HEK293 (cell line): Measurements from ENCODE around the gene SRD5A1.

ENCODE experiments used
- CTCF ChIA-PET: fragments of 350-600 bp; formaldehyde crosslinking; extraction: SDS; loops from one replicate; lab custom pipeline; 2021; ENCODE audit warnings: antibody characterized with exemption; lab: Yijun Ruan, JAX
- POLR2A ChIA-PET: fragments of 300-600 bp; formaldehyde crosslinking; extraction: SDS; loops from one replicate; lab custom pipeline; 2020; ENCODE audit warnings: antibody characterized with exemption, inconsistent platforms; lab: Yijun Ruan, JAX
- H3K27ac ChIP-seq: fragments of 200-500 bp; sonication (Bioruptor generic); 2 replicates; pipeline ENCODE4 v1.5.1; 2014; ENCODE audit warnings: low read depth, low read length, control low read depth, inconsistent platforms; ENCODE audit errors: extremely low read depth
- H3K36me3 ChIP-seq, 2 experiments: fragments of 200-500 bp in 1 of 2; sonication (Bioruptor generic) in 1 of 2; 1 replicate in 1 of 2; 2 replicates in 1 of 2; pipeline ENCODE4 v1.5.1; 2014 to 2017; ENCODE audit warnings: inconsistent platforms in 2 of 2, low read length in 2 of 2; ENCODE audit not compliant: control insufficient read depth in 2 of 2, insufficient read depth in 1 of 2
- H3K4me1 ChIP-seq: fragments of 200-500 bp; sonication (Bioruptor generic); 2 replicates; pipeline ENCODE4 v1.5.1; 2014; ENCODE audit warnings: mild to moderate bottlenecking, low read length, inconsistent platforms; ENCODE audit not compliant: control insufficient read depth, insufficient read depth
- H3K4me3 ChIP-seq: 2 replicates; pipeline ENCODE4 v1.5.1; 2011; ENCODE audit warnings: low read depth, mild to moderate bottlenecking, control low read depth, low read length, moderate library complexity
- H3K9me3 ChIP-seq: fragments of 200-500 bp; sonication (Bioruptor generic); 2 replicates; pipeline ENCODE4 v1.5.1; 2014; ENCODE audit warnings: low read depth, low read length, inconsistent platforms; ENCODE audit not compliant: control insufficient read depth, insufficient read depth
- BCL11B ChIP-seq: fragments of 450-650 bp; formaldehyde crosslinking; IDR thresholded peaks from 2 replicates; pipeline ENCODE4 v1.5.1; 2016; ENCODE audit warnings: low read depth, missing biosample characterization, missing genetic modification characterization
- GLI4 ChIP-seq: fragments of 450-650 bp; formaldehyde crosslinking; IDR thresholded peaks from 2 replicates; pipeline ENCODE4 v1.5.1; 2016; ENCODE audit warnings: missing biosample characterization, missing genetic modification characterization
- MYNN ChIP-seq: fragments of 450-650 bp; formaldehyde crosslinking; IDR thresholded peaks from 2 replicates; pipeline ENCODE4 v1.5.1; 2016; ENCODE audit warnings: missing biosample characterization, missing genetic modification characterization, borderline replicate concordance
- MZF1 ChIP-seq: fragments of 450-650 bp; formaldehyde crosslinking; IDR thresholded peaks from 2 replicates; pipeline ENCODE4 v1.5.1; 2017; ENCODE audit warnings: missing biosample characterization, missing genetic modification characterization, borderline replicate concordance
- PRDM10 ChIP-seq: fragments of 450-650 bp; formaldehyde crosslinking; IDR thresholded peaks from 2 replicates; pipeline ENCODE4 v1.5.1; 2016; ENCODE audit warnings: missing biosample characterization, missing genetic modification characterization
- YY1 ChIP-seq: fragments of 450-650 bp; formaldehyde crosslinking; IDR thresholded peaks from 2 replicates; pipeline ENCODE4 v1.5.1; 2018; ENCODE audit warnings: missing biosample characterization, missing genetic modification characterization
- ZNF121 ChIP-seq: fragments of 450-650 bp; formaldehyde crosslinking; IDR thresholded peaks from 2 replicates; pipeline ENCODE4 v1.5.1; 2016; ENCODE audit warnings: missing biosample characterization, missing genetic modification characterization
- ZNF248 ChIP-seq: fragments of 450-650 bp; formaldehyde crosslinking; IDR thresholded peaks from 2 replicates; pipeline ENCODE4 v1.5.1; 2017; ENCODE audit warnings: missing biosample characterization, missing genetic modification characterization
- ZNF513 ChIP-seq: fragments of 450-650 bp; IDR thresholded peaks from 2 replicates; pipeline ENCODE4 v1.5.1; 2018; ENCODE audit warnings: missing biosample characterization, missing genetic modification characterization
- ZNF692 ChIP-seq: fragments of 450-650 bp; formaldehyde crosslinking; IDR thresholded peaks from 2 replicates; pipeline ENCODE4 v1.5.1; 2016; ENCODE audit warnings: missing biosample characterization, missing genetic modification characterization
- ZNF843 ChIP-seq: fragments of 450-650 bp; formaldehyde crosslinking; IDR thresholded peaks from 2 replicates; pipeline ENCODE4 v1.5.1; 2016; ENCODE audit warnings: missing biosample characterization, missing genetic modification characterization
- ZSCAN16 ChIP-seq: fragments of 450-650 bp; formaldehyde crosslinking; IDR thresholded peaks from 2 replicates; pipeline ENCODE4 v1.5.1; 2016; ENCODE audit warnings: missing biosample characterization, missing genetic modification characterization
- ZXDB ChIP-seq: fragments of 450-650 bp; formaldehyde crosslinking; IDR thresholded peaks from 2 replicates; pipeline ENCODE4 v1.5.1; 2016; ENCODE audit warnings: missing biosample characterization, missing genetic modification characterization
- TF ChIP-seq, protein P1 (sequence below): fragments of 450-650 bp; formaldehyde crosslinking; IDR thresholded peaks from 2 replicates; pipeline ENCODE4 v1.5.1; 2016; ENCODE audit warnings: missing biosample characterization, missing genetic modification characterization
- TF ChIP-seq, protein P2 (sequence below): fragments of 450-650 bp; formaldehyde crosslinking; IDR thresholded peaks from 2 replicates; pipeline ENCODE4 v1.5.1; 2016; ENCODE audit warnings: missing biosample characterization, missing genetic modification characterization

SRD5A1 gene

DNA sequence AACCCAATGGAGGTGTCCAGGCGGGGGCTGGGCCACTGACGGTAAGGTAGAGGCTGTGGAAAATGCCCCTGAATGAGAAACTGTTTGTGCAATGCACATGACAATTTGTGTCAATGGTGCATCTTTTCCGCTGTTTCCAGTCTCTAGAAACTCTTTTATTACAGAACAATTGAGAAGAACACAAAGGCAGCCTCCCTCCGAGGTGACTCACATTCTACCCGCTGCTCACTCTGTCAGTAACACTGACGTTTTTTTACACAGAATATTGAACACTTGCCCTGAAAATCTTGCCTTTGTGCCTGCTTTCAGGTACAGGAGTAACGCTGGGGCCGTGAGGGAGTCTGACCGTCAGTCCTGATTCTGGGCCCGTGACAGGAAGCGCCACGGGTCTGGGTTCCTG is 68.3 kb downstream of the SRD5A1 start:
- ChIA-PET CTCF (interaction anchor here (0.7 kb wide), 1 partner anchor 162 kb away, joined by 4 read pairs; no protein-coding TSS in a partner anchor), POLR2A (no interaction called here)
- H3K9me3 ChIP-seq = no peaks in the 10 kb centered on the region
- peaks cover 4% of the 10 kb centered on the region; the same call in 1 of the 2 replicates for H3K4me1 ChIP-seq
- no peak for TF ChIP-seq YY1 (tag by site-specific recombination)
- no peaks in the 10 kb centered on the region for H3K36me3 ChIP-seq
- H3K4me3 ChIP-seq = no peak overlapping the region
- no peak overlapping the region for H3K27ac ChIP-seq

DNA sequence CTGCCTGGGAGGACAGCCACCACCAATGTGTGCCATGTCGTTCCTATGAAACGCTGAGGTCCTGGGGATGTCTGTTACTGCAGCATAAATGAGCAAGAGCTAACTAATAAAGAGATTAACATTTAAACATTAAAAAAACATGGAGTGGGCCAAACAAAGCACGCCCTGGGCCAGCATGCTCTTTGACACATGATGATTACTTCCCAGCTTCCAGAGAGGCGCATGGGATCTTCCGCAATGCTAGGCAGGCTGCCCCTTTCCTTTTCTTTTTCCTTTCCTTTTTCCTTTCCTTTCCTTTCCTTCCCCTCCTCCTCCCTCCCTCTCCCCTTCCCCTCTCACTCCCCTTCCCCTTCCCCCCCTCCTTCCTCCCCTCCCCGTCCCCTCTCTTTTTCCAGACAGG is 69.4 kb downstream of the SRD5A1 start:
- TF ChIP-seq ZNF513 (tag by site-specific recombination) (no peak), ZNF248 (no peak), ZNF692 (no peak), MYNN (tag by site-specific recombination) (no peak), ZNF843 (no peak), ZXDB (tag by site-specific recombination) (no peak), GLI4 (no peak), MZF1 (no peak), BCL11B (no peak), PRDM10 (tag by site-specific recombination) (no peak), ZNF121 (no peak), ZSCAN16 (tag by site-specific recombination) (no peak)
- TF ChIP-seq, protein P1, sequence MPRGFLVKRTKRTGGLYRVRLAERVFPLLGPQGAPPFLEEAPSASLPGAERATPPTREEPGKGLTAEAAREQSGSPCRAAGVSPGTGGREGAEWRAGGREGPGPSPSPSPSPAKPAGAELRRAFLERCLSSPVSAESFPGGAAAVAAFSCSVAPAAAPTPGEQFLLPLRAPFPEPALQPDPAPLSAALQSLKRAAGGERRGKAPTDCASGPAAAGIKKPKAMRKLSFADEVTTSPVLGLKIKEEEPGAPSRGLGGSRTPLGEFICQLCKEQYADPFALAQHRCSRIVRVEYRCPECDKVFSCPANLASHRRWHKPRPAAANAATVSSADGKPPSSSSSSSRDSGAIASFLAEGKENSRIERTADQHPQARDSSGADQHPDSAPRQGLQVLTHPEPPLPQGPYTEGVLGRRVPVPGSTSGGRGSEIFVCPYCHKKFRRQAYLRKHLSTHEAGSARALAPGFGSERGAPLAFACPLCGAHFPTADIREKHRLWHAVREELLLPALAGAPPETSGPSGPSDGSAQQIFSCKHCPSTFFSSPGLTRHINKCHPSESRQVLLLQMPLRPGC (tag by site-specific recombination) = no peak
- TF ChIP-seq, protein P2, sequence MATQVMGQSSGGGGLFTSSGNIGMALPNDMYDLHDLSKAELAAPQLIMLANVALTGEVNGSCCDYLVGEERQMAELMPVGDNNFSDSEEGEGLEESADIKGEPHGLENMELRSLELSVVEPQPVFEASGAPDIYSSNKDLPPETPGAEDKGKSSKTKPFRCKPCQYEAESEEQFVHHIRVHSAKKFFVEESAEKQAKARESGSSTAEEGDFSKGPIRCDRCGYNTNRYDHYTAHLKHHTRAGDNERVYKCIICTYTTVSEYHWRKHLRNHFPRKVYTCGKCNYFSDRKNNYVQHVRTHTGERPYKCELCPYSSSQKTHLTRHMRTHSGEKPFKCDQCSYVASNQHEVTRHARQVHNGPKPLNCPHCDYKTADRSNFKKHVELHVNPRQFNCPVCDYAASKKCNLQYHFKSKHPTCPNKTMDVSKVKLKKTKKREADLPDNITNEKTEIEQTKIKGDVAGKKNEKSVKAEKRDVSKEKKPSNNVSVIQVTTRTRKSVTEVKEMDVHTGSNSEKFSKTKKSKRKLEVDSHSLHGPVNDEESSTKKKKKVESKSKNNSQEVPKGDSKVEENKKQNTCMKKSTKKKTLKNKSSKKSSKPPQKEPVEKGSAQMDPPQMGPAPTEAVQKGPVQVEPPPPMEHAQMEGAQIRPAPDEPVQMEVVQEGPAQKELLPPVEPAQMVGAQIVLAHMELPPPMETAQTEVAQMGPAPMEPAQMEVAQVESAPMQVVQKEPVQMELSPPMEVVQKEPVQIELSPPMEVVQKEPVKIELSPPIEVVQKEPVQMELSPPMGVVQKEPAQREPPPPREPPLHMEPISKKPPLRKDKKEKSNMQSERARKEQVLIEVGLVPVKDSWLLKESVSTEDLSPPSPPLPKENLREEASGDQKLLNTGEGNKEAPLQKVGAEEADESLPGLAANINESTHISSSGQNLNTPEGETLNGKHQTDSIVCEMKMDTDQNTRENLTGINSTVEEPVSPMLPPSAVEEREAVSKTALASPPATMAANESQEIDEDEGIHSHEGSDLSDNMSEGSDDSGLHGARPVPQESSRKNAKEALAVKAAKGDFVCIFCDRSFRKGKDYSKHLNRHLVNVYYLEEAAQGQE (tag by site-specific recombination) = no peak
- H3K4me3 ChIP-seq = no peak overlapping the region
- peaks cover 4% of the 10 kb centered on the region; the same call in 1 of the 2 replicates for H3K4me1 ChIP-seq
- H3K36me3 ChIP-seq = no peaks in the 10 kb centered on the region
- ChIA-PET POLR2A (no interaction called here), CTCF (no interaction called here)
- no peak overlapping the region for H3K27ac ChIP-seq
- H3K9me3 ChIP-seq = no peaks in the 10 kb centered on the region
